NCI-H1694 (cell line): ENCODE results near the gene FOXC2.

Source experiments
- DNase-seq: peaks from one replicate; lab custom pipeline; 2025; lab: John Stamatoyannopoulos, UW

The FOXC2 gene

GRCh38 chr16:86566601-86566965, at the start of gene FOXC2:
FOXC2 (plus strand) TSS chr16:86566829; CDS start chr16:86567336, 507 bp downstream.
- no peak for DNase-seq

- no peak for DNase-seq
Measured at GRCh38 chr16:86517033-86517432, 49.6 kb upstream of the FOXC2 start.

GRCh38 chr16:86517652-86518258, 48.9 kb upstream of the FOXC2 start:
- DNase-seq, result no peak

GRCh38 chr16:86519007-86519648, 47.5 kb upstream of the FOXC2 start:
- no peak for DNase-seq

- DNase-seq, result peak; percentile 7
Measured at GRCh38 chr16:86519649-86520316, 46.8 kb upstream of the FOXC2 start.

GRCh38 chr16:86520317-86521210, 46.1 kb upstream of the FOXC2 start:
- no peak for DNase-seq

- no peak for DNase-seq
Measured at GRCh38 chr16:86521236-86522197, 45.1 kb upstream of the FOXC2 start.

GRCh38 chr16:86522634-86523033, 44.0 kb upstream of the FOXC2 start:
- no peak for DNase-seq

GRCh38 chr16:86523166-86523740, 43.4 kb upstream of the FOXC2 start:
- DNase-seq, result no peak

- DNase-seq, result no peak
Measured at GRCh38 chr16:86524029-86524428, 42.6 kb upstream of the FOXC2 start.

GRCh38 chr16:86525696-86526095, 40.9 kb upstream of the FOXC2 start:
- no peak for DNase-seq

- no peak for DNase-seq
Measured at GRCh38 chr16:86527366-86527765, 39.3 kb upstream of the FOXC2 start.

GRCh38 chr16:86528061-86528929, 38.3 kb upstream of the FOXC2 start:
- no peak for DNase-seq

- DNase-seq, result no peak
Measured at GRCh38 chr16:86529160-86529559, 37.5 kb upstream of the FOXC2 start.

GRCh38 chr16:86530251-86531190, 36.1 kb upstream of the FOXC2 start:
- no peak for DNase-seq

- DNase-seq, result no peak
Measured at GRCh38 chr16:86531191-86531545, 35.5 kb upstream of the FOXC2 start.

- no peak for DNase-seq
Measured at GRCh38 chr16:86531641-86532525, 34.7 kb upstream of the FOXC2 start.

GRCh38 chr16:86532526-86532815, 34.2 kb upstream of the FOXC2 start:
- DNase-seq, result no peak
